GM12878 (cell line): ENCODE results near the gene TBCA. TPM values are rescaled to one million over a fixed set of nuclear protein-coding genes. Genes with fewer than 3 reads are reported as not detected.
A peak's percentile ranks its signal among the peaks of the same experiment; 100 is the strongest.

Experiments
- ATAC-seq: fragments of 200-7000 bp; cut with Tn5 transposase; 3 replicates; pipeline ENCODE4 v1.9.1; 2020; ENCODE audit warnings: mild to moderate bottlenecking, moderate library complexity
- BruUV-seq: library from RNA; stranded (reverse); fragments of 400-500 nt; replicated peaks from 2 replicates; lab custom pipeline; 2021; lab: Mats Ljungman, UMichigan
- CTCF ChIA-PET: fragments of 300-600 bp; sonication (Branson Sonifier 250); formaldehyde crosslinking; extraction: SDS; loops from one replicate; lab custom pipeline; 2021; ENCODE audit warnings: inconsistent platforms; lab: Yijun Ruan, JAX
- POLR2A ChIA-PET: fragments of 350-600 bp; formaldehyde crosslinking; extraction: SDS; loops from one replicate; lab custom pipeline; 2021; ENCODE audit warnings: inconsistent platforms; lab: Charles Lee
- RAD21 ChIA-PET: fragments of 300-600 bp; sonication (Branson Sonifier 250); formaldehyde crosslinking; loops from one replicate; lab custom pipeline; 2023; ENCODE audit warnings: antibody characterized with exemption; ENCODE audit not compliant: unreplicated experiment; lab: Charles Lee
- SMC1A ChIA-PET: fragments of 300-600 bp; sonication (Branson Sonifier 250); formaldehyde crosslinking; loops from one replicate; lab custom pipeline; 2023; ENCODE audit not compliant: unreplicated experiment, uncharacterized antibody; lab: Charles Lee
- DNase-seq: peaks from one replicate; pipeline ENCODE4 v3.0.0-alpha.2; 2011; ENCODE audit warnings: low read depth, low spot score
- FAIRE-seq: peaks from 3 replicates; lab custom pipeline; 2011; peaks lifted over from hg19 to GRCh38; lab: Jason Lieb, UNC
- H2AFZ ChIP-seq: 2 replicates; pipeline ENCODE4 v1.6.0; 2011; ENCODE audit warnings: low read depth, low read length, control low read depth; ENCODE audit not compliant: control insufficient read depth
- H3K27ac ChIP-seq: 2 replicates; pipeline ENCODE4 v1.5.1; 2011; ENCODE audit warnings: control low read depth; ENCODE audit not compliant: control insufficient read depth, insufficient read depth
- H3K27me3 ChIP-seq, 2 experiments: replicated peaks in 1 of 2; 2 replicates each; pipeline versions ENCODE4 v1.6.0 to v1.6.1; 2011; ENCODE audit warnings: low read length in 1 of 2; ENCODE audit not compliant: control insufficient read depth in 2 of 2, insufficient read depth in 2 of 2
- H3K36me3 ChIP-seq, 2 experiments: 2 replicates each; pipeline ENCODE4 v1.5.1; 2011; ENCODE audit warnings: low read length in 1 of 2; ENCODE audit not compliant: control insufficient read depth in 2 of 2, insufficient read depth in 2 of 2
- H3K4me1 ChIP-seq: 2 replicates; pipeline ENCODE4 v1.6.1; 2011; ENCODE audit warnings: mild to moderate bottlenecking, low read length, moderate library complexity, mixed read lengths; ENCODE audit not compliant: control insufficient read depth, insufficient read depth
- H3K4me2 ChIP-seq: 2 replicates; pipeline ENCODE4 v1.6.0; 2011; ENCODE audit warnings: control low read depth; ENCODE audit not compliant: control insufficient read depth, insufficient read depth
- H3K4me3 ChIP-seq: fragments of 200-600 bp; sonication (generic); 2 replicates; pipeline ENCODE4 v1.5.1; 2016
- H3K79me2 ChIP-seq: 2 replicates; pipeline ENCODE4 v1.6.0; 2011; ENCODE audit warnings: low read length; ENCODE audit not compliant: control insufficient read depth, insufficient read depth
- H3K9ac ChIP-seq: 2 replicates; pipeline ENCODE4 v1.8.0; 2011; ENCODE audit warnings: low read length, control low read depth, mixed read lengths; ENCODE audit not compliant: control insufficient read depth, insufficient read depth
- H3K9me3 ChIP-seq: replicated peaks from 3 replicates; pipeline ENCODE4 v1.5.1; 2011; ENCODE audit warnings: mild to moderate bottlenecking, low read length; ENCODE audit not compliant: control insufficient read depth, insufficient read depth
- H4K20me1 ChIP-seq: 2 replicates; pipeline ENCODE4 v1.6.0; 2011; ENCODE audit not compliant: control insufficient read depth, insufficient read depth
- GATAD2B ChIP-seq: fragments of 450-650 bp; conservative IDR thresholded peaks from 2 replicates; pipeline ENCODE4 v1.6.1; 2017; ENCODE audit warnings: low read depth, mild to moderate bottlenecking, moderate library complexity
- RAD21 ChIP-seq: IDR thresholded peaks from 2 replicates; pipeline ENCODE4 v1.6.1; 2011; ENCODE audit warnings: mild to moderate bottlenecking, low read depth, low read length, moderate library complexity; ENCODE audit not compliant: insufficient read depth
- TARDBP ChIP-seq: IDR thresholded peaks from 2 replicates; pipeline ENCODE4 v1.6.1; 2016; ENCODE audit warnings: borderline replicate concordance
- TBL1XR1 ChIP-seq: IDR thresholded peaks from 2 replicates; pipeline ENCODE4 v1.6.1; 2012; ENCODE audit warnings: low read depth, low read length, improper control_type of control experiment
- WGBS: methylation state at CpG from one replicate; pipeline ENCODE4 v1.1.6; 2016; ENCODE audit warnings: low lambda C conversion rate; ENCODE audit not compliant: insufficient replicate concordance, insufficient coverage; ENCODE audit errors: missing lambda C conversion rate; 5-methylcytosine and 5-hydroxymethylcytosine counted together
- in situ Hi-C: fragments of 300-500 bp; cut with MboI; formaldehyde crosslinking; loops from 9 replicates; pipeline ENCODE4 v1.14.3; 2018; ENCODE audit warnings: mixed read lengths
- intact Hi-C: fragments of 100-400 bp; cut with micrococcal nuclease; formaldehyde crosslinking; loops from one replicate; pipeline ENCODE4 v1.14.2; 2022; ENCODE audit not compliant: unreplicated experiment
- polyA plus RNA-seq, 11 experiments: library from polyadenylated mRNA; depleted of rRNA in 4 of 11; unstranded in 6 of 11; stranded (reverse) in 5 of 11; fragments of >200 nt; fragmentation: Nextera tagmentation in 4 of 11; fragmentation: Illumina TruSeq in 1 of 11; extraction: Ambion mirVana in 4 of 11; extraction: Trizol in 1 of 11; gene quantifications; 1 replicate in 1 of 11; 2 replicates in 10 of 11; pipeline versions ENCODE4 v1.2.1 to v1.2.3, GENCODE V29; 2011 to 2016; ENCODE audit warnings: inconsistent platforms in 2 of 11, missing spikeins in 2 of 11, low read depth in 1 of 11
- total RNA-seq, 4 experiments: library from RNA; depleted of rRNA in 3 of 4; stranded (reverse); fragments of >200 nt in 3 of 4; fragmentation: Illumina TruSeq in 1 of 4; extraction: Trizol in 1 of 4; gene quantifications; 2 replicates each; pipeline versions ENCODE4 v1.2.1 to v1.2.3, GENCODE V29; 2013 to 2021
- TF ChIP-seq, protein P1 (sequence below): IDR thresholded peaks from 2 replicates; pipeline ENCODE4 v1.6.1; 2012; ENCODE audit warnings: improper control_type of control experiment, low read depth, low read length; ENCODE audit not compliant: insufficient replicate concordance

The TBCA gene
- total and polyA plus RNA-seq, 10 of the 15 experiments (the other 5 are each of a cell fraction or from before 2014, with no cell fraction given), result 86.3 to 647 (median 294) TPM

DNA sequence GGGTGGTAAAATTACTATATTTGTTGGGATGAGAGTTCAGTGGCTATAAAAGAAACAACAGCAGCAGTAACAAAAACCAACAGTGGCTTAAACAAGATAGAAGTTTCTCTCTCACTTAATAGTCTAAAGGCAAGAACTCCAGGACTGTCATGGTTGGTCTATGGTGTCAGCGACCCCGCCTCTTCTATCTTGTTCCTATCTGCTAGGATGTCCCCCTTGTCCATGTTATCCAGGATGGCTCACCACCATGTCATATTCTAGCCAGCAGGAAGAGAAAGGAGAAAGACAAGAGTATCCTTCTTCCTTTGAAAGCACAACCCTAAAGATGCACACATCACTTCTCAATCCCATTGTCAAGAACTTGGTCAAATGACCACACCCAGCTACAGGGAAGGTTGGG is 126.4 kb downstream of the TBCA start (continued):
- TF ChIP-seq, protein P1, sequence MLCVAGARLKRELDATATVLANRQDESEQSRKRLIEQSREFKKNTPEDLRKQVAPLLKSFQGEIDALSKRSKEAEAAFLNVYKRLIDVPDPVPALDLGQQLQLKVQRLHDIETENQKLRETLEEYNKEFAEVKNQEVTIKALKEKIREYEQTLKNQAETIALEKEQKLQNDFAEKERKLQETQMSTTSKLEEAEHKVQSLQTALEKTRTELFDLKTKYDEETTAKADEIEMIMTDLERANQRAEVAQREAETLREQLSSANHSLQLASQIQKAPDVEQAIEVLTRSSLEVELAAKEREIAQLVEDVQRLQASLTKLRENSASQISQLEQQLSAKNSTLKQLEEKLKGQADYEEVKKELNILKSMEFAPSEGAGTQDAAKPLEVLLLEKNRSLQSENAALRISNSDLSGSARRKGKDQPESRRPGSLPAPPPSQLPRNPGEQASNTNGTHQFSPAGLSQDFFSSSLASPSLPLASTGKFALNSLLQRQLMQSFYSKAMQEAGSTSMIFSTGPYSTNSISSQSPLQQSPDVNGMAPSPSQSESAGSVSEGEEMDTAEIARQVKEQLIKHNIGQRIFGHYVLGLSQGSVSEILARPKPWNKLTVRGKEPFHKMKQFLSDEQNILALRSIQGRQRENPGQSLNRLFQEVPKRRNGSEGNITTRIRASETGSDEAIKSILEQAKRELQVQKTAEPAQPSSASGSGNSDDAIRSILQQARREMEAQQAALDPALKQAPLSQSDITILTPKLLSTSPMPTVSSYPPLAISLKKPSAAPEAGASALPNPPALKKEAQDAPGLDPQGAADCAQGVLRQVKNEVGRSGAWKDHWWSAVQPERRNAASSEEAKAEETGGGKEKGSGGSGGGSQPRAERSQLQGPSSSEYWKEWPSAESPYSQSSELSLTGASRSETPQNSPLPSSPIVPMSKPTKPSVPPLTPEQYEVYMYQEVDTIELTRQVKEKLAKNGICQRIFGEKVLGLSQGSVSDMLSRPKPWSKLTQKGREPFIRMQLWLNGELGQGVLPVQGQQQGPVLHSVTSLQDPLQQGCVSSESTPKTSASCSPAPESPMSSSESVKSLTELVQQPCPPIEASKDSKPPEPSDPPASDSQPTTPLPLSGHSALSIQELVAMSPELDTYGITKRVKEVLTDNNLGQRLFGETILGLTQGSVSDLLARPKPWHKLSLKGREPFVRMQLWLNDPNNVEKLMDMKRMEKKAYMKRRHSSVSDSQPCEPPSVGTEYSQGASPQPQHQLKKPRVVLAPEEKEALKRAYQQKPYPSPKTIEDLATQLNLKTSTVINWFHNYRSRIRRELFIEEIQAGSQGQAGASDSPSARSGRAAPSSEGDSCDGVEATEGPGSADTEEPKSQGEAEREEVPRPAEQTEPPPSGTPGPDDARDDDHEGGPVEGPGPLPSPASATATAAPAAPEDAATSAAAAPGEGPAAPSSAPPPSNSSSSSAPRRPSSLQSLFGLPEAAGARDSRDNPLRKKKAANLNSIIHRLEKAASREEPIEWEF, result no peak
- no peak for TF ChIP-seq TBL1XR1
- TF ChIP-seq RAD21, result no peak
- no peak for TF ChIP-seq GATAD2B

DNA sequence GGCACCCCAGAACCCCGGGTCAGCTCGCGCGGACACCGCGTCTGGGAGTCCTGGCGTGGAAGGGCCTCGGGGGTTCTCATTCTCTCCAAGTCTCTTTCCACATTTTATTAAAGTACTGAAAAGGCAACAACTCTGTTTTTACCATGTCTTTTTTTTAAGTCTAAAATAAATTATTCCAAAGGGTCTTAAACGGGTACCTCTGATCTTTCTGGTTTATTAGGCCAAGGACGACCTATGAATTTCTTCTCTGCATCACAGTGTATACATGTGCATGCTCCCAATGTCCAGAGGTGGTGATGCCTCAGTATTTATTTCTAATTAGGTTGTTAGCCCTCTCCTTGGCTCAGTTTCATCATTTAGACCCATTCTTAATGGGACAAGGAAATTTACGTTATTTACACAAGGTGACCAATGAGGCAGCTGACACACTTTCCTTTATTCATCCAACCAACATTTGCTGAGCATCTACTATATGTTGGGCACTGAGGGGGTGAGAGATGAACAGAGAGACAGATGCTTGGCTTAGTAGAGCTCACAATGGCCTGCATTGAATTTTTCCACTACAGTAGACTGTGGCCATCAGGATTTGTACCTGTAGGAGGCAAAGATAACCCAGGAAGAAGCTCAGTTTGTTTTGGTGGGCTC is 130.0 kb downstream of the TBCA start:
- 96% methylated on average over 11 of the region's 11 CpGs for WGBS
- H3K9ac ChIP-seq, result no peak overlapping the region
- no peak for FAIRE-seq
- ChIA-PET SMC1A (interaction anchor here (0.8 to 2.9 kb wide), 21 partner anchors 7 to 623 kb away, joined by 3 to 8 read pairs (median 3); partner anchors contain the start of gene OTP), POLR2A (interaction anchor here (2.3 kb wide), 1 partner anchor 16 kb away, joined by 6 read pairs; no protein-coding TSS in a partner anchor), RAD21 (interaction anchor here (0.7 to 1.6 kb wide), 6 partner anchors 24 to 655 kb away, joined by 3 to 6 read pairs (median 3); no protein-coding TSS in a partner anchor), CTCF (interaction anchor here (0.6 to 1.4 kb wide), 14 partner anchors 13 to 516 kb away, joined by 3 to 5 read pairs (median 3); no protein-coding TSS in a partner anchor)
- peak overlapping the region; percentile 75; the same call in 1 of the 2 replicates for H3K4me2 ChIP-seq
- DNase-seq, result no peak
- H3K27ac ChIP-seq, result no peak overlapping the region
- H3K27me3 ChIP-seq, result peaks cover 3 to 19% of the 10 kb centered on the region in 2 experiments
- no peaks in the 10 kb centered on the region for H3K36me3 ChIP-seq
- no peak for TF ChIP-seq TARDBP
- no peaks in the 10 kb centered on the region for H3K4me1 ChIP-seq
- H3K9me3 ChIP-seq, result no peaks in the 10 kb centered on the region; the same call in 1 of the 3 replicates
- no peak overlapping the region for H2AFZ ChIP-seq
- H3K79me2 ChIP-seq, result no peaks in the 10 kb centered on the region
- no peak overlapping the region for H3K4me3 ChIP-seq
- no TSS peak for BruUV-seq
- intact Hi-C loops (loop anchor here (5.0 to 10.0 kb wide), 2 partner anchors 329 to 361 kb away; no protein-coding TSS in a partner anchor), in situ Hi-C loops (no loop called here)
- no peak for ATAC-seq
- H4K20me1 ChIP-seq, result no peaks in the 10 kb centered on the region
